ENCODE data around the gene FBXW12.
A peak's percentile ranks its signal among the peaks of the same experiment; 100 is the strongest.
"Not testable (repeated sequence)": the region's sequence is repeated elsewhere in the genome, so short reads cannot be mapped to it uniquely, and the experiment has no call there.

Gene FBXW12

DNA sequence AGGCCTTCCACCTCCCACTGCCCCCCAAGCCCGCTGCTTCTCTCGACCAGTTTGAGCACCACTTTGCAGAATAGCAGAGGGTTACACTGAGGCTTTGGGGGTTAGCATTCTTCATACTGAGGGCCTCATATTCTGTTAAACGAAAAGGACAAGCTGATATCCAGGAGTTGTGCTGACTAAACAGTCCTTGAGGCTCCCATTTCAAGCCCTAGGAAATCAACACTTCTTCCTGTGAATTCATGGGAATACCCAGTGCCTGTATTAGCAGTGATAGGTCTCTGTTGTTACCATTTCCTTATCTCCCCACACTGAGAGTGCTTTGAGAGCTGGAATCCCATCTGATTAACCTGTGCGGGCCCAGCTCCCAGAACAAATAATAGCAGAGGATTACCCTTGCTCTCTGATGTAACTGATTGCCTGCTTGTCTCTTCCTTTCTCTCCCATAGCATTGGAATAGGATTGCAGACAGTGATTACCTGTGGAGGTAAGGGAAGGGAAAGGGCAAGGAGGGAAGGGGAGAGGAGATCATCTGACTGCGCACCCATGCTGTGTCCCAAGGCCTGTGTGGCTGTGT is 930 bp downstream of the FBXW12 start:
- DNase-seq (ENCODE audit: low read depth, low spot score): no peak

DNA sequence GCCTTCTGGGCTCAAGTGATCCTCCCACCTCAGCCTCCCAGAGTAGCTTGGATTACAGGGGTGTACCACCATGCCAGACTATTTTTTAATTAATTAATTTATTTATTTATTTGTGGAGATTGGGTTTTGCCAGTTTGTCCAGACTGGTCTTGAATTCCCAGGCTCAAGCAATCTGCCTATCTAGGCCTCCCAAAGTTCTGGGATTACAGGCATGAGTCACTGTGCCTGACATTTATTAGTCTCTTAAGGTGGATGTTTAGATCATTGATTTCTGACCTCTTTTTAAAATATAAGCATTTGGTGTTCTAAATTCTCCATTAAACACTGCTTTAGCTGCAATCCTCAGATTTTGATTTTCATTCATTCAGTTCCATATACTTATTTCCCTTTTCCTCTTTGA is 15.6 kb downstream of the FBXW12 start:
- no peak for DNase-seq (ENCODE audit: low read depth, low spot score)

DNA sequence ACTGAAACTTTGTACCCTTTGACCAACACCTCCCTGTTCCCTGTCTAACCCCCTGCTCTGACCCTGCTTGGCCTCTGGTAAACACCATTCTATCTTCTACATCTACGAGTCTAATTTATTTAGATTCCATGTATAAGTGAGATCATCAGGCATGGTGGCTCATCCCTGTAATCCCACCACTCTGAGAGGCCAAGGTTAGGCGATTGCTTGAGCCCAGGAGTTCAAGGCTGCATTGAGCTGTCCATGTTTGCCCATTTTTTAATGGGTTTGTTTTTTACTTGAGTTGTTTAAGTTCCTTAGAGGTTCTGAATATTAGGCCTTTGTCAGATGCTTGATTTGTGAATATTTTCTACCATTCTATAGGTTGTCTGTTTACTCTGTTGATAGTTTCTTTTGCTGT is 16.9 kb downstream of the FBXW12 start:
- DNase-seq (ENCODE audit: low read depth, low spot score): no peak

DNA sequence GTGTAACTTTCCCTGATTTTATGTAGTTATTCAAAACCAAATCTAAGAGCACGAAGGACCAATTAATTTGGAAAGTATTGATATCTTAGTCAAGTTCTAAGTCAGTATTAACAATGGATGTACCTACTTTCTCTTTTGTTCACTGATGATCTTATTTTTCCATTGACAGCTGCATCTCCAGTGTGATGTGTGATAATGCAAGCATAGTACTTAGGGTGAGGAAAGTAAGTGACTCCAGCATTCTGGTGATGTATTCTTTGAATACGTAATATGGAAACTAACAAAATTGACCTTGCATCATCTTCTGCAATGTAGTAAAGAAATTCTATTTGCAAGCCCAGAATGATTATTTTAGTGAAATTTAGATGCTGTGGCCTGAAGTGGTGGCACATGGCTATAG is 22.4 kb downstream of the FBXW12 start:
- no peak for DNase-seq (ENCODE audit: low read depth, low spot score)

DNA sequence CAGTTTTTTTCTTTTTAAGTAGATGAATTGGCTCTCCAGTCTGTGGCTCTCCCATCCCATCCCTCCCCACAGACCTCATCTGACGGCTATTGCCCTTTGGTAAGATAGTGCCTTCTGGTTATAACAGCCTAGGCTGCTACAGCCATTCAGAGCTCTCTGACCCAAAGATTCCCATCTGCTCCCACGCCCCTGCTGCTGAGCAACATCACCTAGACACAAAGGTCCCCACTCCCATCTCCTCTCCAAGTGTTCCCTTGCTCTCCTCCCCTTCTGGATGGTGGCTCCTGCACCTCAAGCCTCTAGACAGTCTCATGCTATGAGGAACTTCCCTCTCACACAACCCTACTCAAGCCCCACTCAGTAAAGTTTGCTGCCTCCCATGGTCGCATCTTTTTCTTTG is 23.7 kb downstream of the FBXW12 start:
- DNase-seq (ENCODE audit: low read depth, low spot score): no peak

DNA sequence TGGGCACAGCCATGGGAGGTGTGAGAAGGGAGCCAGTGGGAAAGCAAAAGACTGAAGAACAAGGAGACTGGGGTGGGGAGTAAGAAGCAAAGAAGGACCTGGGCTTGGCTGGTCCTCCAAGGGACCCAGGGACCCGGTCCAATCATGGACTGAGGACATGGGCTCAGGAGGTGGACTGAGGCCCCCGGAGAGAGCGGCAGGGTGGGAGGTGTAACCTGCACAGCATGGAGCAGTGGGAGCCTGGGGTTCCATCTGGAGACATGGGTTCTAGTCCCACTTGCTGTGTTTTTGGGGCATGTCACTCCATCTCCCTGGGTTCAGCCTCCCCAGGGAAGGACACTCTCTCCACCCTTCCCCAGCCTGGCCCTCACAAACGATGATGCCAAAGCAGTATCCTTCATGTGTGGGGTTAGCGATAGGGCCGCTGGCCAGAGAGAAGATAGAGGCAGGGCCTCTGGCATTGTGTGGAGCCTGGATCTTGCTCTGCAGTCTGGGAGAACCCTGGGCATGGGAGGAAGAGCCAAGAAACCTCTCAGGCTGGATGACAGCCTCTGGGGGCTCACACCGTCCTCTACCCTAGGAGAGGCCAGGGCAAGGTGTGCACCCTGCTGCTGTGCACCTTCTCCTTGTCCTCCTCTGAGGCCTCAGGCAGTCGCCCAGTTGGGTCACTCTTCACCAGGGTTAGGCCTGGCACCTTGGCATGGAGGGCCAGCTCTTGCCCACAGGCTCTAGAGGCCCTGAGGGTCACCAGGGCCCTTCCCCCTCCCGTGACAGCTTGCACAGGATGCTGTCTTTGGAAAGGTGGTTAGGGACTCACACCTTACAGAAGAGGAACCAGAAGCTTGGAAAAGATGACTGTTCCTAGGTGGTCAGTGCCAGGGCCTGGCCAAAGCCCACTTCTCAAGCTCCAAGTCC is 26.0 kb downstream of the FBXW12 start:
- DNase-seq (ENCODE audit: low read depth, low spot score): no peak

DNA sequence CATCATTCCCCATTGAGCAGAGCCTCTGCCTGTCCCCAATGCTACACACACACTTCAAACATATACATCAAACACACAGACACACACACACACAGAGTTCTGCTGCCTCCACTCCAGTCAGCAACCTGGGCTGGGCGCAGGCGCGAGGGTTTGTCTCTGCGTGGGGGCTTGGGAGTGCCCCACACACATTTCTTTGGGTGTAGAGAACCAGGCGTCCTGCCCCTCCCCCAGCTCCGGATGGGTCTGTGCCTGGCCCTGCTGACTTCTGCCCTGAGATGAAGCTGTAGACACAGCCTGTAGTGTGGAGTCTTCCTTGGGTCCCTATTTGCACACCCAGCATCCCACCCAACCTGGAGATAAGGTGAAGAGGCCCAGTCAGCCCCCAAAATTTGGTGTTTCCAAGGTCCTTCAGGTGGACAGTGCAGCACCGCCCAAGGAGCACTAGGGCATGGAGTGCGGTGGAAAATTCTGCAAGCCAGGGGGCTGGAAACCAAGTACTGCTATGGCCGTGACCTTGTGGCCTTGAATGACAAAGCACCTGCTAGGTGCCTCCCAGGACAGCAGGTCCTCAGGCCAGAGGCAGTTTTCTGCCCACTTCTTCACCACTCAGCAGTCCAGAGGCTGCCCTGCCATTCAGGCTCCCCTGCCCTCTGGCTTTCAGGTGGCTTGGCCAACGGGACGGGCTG is 26.8 kb downstream of the FBXW12 start:
- DNase-seq (ENCODE audit: low read depth, low spot score): no peak

DNA sequence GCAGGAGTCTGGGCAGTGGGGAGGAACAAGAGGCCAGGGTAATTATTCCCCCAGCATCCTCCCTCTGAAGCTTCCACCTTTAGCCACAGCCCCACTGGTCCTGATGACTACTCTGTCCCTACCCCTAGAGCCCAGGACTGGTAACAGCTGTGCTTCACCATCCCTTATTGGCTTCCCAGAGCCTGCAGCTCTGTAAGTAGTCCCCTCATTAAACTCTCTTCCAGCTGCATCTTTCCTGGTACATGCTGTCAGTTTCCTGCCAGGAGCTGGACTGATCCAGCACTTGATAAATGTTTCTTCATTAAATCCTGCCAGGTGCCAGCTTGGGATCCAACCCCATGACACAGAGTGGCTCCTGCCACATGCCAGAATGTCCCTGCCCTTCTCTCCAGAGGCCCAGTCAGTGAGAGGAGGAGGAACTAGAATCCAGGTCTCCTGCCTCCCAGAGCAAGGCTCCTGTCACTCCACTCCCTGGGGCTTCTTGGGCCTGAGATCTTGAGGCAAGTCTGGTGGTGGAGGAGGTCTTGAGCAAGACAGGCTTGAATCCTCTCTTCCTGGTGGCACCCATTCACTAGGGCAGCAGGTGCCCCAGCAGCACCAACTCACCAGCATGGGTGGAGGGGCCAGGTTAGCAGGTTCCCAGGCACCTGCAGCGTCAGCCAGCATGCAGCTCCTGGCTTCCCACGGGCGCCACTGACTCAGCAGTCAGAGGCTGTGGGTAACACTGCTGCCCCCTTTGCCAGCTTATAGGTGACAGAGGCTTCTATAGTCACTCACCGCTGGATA is 27.6 kb downstream of the FBXW12 start:
- no peak for DNase-seq (ENCODE audit: low read depth, low spot score)

DNA sequence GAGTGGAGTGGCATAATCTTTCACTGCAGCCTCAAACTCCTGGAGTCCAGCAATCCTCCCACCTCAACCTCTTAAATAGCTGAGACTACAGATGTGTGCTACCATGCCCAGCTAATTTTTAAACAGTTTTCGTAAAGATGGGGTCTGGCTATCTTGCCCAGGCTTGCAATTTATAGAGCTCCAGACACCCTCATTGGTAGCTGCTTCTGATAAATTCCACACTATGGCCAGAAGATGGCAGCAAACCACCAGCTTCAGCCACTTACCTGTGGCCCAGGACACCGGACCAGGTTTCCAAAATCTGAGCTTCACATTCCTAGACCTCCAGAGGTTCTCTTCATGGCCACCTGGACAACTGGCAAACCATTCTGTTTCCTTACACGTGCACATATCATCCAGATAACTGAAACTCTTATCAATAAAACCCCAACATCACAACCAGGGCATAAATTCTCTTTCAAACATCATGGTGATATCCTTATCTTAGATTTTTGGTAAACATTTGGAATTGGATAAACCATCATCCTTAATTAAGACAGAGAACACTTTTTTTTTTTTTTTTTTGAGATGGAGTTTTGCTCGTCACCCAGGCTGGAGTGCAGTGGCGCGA is 28.9 kb downstream of the FBXW12 start:
- DNase-seq (ENCODE audit: low read depth, low spot score): peak; percentile 45

DNA sequence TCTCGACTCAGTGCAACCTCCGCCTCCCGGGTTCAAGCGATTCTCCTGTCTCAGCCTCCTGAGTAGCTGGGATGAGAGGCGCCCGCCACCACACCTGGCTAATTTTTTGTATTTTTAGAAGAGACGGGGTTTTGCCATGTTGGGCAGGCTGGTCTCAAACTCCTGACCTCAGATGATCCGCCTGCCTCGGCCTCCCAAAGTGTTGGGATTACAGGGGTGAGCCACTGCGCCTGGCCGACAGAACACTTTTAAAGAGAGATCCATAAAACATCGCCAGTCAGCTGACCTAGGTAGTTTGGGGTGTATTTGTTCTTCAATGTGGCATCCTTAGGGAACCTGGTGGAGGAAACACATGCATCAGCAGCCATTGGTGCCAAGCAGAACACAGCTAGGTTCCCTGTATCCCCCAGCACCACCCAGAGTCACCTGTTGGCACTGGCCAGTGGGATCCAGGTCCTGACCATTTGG is 29.4 kb downstream of the FBXW12 start:
- DNase-seq (ENCODE audit: low read depth, low spot score): not testable (repeated sequence)

DNA sequence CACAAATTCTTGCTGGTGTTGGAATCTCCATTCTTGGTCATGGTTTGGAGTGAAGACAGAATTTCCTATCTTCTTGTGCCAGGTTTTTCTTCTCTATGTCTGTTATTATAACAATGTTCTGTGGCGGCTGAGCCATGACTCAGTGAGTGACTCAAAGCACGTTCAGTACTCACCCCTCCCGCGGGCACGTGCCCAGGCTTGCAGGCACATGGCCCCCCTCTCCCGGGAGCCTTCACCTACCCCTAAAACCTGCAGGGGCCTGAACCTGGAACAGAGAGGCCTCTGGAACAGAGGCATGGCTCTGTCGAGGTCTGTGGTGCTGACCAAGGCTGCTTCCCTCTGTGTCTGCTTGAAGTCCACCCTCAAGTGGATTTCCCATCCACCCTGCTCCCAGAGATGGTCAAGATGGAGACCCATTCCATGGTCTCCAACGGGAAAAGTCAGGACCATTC is 30.3 kb downstream of the FBXW12 start:
- DNase-seq (ENCODE audit: low read depth, low spot score): no peak

DNA sequence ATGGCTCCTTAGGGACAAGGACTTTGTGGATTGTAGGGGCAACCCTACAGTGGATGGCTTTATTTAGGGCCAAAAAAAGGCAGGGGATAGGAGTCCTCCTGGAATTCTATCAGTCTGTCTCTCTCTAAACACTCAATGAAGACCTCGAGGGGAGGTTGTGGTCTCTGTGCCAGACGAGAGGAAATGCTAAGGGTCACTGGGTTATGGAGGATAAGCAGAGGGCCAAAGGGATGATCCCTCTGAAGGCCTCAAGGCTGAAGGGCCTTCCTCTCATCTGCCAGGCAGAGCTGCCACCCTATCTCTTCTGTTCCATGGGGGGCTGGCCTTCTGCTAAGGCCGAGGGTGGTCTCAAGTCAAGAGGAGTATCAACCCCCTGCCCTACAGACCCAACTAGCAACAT is 30.9 kb downstream of the FBXW12 start:
- no peak for DNase-seq (ENCODE audit: low read depth, low spot score)

DNA sequence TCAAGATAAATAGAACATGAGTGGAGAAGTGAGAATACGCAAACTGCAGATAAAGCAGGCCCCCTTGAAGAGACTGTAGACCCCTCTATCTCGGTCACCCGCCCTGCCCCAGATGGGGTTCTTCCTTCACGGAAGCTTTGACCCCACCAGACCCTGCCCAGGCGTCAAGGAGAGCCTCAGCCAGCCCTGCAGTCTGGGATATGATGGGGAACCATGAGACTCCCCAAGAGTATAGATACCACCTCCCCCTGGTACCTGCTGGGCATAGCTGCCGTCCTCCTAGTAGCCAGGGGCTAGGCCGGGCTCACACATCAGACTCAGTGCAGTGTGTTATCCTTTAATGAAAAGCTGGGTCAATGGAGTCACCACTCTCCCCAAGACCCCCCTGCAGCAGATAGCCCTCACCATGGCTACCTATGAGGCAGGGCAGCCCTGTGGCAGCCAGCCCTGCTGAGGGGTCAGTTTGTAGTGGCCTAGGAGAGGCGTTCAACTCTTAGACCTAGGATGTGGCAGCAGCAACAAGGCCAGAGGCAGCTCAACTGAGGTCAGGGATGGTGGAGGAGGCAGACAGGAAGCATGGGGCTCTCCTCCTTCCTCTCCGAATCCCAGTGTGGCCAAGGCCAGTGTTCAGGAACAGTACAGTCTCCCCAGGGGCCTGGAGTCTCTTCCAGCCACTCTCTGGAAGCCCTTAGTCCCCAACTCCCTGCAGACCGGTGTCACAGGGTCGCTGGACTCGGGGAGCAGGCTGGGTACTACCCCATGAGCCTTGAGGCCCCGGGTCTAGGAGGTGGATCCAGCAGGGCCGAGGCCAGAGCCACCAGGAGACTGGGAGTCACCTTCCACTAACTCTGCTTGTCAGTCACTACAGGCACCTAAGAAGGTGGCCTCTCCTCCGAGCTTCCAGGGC is 31.8 kb downstream of the FBXW12 start:
- no peak for DNase-seq (ENCODE audit: low read depth, low spot score)

DNA sequence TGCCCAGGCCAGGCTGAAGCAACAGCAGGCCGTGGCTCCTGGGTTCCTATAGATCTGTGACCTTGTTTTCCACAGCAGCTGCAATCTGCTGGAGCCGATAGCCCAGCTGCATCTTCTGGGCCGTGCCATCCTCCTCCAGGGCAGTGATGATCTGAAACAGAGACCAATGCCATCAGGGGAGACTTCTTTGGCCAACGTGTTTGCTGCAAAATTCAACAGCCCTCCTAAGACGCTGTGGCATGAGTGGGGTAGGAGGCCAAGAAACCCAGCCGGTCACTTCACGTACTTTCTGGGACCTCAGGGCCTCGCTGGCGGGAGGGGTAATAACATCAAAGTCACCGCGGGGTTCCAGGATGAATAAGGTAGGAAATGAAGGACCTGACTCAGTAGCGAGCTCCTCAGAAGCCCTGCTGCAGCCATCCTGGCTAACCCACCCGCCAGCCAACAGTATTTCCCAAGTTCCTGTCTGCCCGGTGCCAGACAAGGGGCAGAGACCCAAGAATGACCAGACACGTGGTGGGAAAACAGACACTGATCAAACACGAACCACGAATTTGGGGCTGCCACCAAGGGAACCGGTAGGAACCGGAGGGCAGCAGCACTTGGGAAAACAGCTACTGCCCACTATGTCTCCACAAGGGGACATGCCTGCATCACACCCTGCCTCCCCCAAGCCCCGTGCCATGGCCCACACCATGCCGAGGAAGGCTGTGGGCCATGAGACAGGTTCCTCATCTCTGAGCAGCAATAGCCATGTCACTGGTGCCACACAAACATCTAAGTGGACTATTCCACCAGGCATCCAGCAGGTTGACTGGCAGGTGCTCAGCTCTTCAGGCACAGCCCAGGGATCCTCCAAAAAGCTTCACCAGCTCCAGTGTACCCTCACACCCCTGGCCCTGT is 32.7 kb downstream of the FBXW12 start:
- DNase-seq (ENCODE audit: low read depth, low spot score): no peak

DNA sequence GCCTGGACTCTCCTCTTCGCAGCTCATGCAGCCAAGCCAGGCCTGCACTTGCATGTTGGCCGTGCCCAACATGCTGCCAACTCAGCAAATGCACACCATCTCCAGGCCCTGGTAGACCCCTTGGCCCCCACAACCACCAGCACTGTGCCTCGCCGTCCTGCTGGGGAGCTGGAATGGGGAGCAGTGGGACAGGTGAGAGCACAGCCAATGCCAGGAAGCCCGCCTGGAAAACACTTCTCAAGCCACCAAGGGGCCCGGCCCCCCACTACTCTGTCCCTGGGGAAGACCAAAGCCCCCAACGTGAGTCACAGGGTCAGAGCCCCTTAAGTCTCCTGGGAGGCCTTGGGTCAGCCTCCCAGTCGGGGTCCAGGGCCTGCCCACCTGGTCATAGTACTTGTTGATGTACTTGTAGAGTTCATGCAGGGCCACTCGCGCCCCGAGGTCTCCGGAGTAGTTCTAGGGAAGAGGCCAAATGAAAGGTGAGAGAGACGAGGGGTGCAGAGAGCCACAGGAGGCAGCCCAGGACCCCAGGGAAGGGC is 33.4 kb downstream of the FBXW12 start:
- DNase-seq (ENCODE audit: low read depth, low spot score): no peak

DNA sequence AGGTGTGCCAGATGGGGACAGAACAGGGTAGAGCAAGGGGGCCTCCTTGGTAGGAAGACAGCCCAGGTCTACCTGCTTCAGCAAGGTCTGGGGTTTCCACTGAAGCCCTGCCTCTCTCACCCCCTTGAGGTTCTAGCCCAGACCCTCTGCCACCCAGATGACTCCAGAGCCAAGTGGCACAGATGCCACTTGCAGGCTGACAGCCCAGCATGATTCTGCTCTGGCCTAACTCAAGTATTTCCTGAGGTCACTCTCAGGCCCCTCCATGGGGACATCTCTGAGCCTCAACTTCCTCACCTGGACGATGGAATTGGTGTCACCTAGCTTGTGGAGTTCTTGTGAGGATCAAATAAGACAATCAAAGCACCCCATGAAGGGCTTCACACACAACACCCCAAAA is 34.0 kb downstream of the FBXW12 start:
- DNase-seq (ENCODE audit: low read depth, low spot score): no peak

DNA sequence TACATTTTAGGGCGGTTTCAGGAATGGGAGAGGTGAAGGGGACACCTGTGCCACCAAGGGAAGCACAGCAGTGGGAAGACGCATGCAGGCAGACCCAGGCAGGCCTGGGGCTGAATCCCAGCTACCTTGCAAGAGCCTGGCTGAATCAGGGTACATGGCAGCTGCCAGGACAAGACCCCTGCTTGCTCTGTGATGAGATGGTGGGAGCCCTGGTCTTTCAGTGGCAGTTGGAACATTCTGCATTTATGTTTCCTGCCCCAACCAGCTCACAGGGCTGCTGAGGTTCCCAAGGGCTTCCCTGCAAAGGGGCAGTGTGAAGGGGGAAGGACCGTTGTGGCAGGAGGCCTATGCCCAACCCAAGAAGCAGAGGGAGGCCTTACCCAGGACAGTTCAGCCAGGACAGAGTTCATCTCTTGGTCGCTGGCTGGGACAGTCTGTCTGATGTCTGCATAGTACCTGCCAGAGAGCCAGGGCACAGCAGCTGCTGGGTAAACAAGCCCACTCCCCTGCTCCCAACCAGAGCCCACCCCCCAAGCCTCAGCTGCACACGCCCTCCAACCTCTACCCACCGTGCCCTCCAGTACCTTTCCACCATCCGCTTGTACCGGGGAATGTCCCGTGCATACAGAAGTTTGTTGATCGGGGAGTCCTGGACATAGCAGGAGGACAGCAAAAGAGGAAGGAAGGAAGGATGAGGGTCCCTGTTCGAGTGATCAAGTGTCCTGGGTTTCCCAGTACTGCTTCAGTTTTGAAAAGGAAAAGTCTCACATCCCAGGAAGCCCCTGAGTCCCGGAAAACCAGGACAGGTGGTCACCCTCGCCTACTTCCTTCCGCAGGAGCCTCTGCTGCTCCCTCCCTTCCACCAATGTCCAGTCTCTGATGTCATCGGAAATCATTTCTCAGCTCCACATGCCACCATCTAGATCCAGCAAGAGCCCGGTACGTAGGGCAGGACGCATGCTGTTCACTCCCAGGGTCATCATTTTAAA is 34.7 kb downstream of the FBXW12 start:
- DNase-seq (ENCODE audit: low read depth, low spot score): no peak

Measured in activated CD4-positive, CD25-positive, alpha-beta regulatory T cell treated with anti-CD3 and anti-CD28 coated beads, Interleukin-2, amount 50 U/mL, for 16 hours (primary cell).